SK-MEL-5 (cell line): ENCODE data around the gene PIEZO1. TPM values are rescaled to one million over a fixed set of nuclear protein-coding genes. Genes with fewer than 3 reads are reported as not detected.
"Not testable (repeated sequence)": the region's sequence is repeated elsewhere in the genome, so short reads cannot be mapped to it uniquely, and the experiment has no call there.

Experiments used
- DNase-seq: peaks from one replicate; pipeline ENCODE4 v3.0.0-alpha.2; 2016; ENCODE audit warnings: low read depth, low spot score
- in situ Hi-C: cut with HindIII; loops from 2 replicates; pipeline ENCODE4 v1.10.0; 2016; ENCODE audit warnings: low sequenced_read_pairs, high pct_unique_total_duplicates, low pct_unique_long_range_greater_than_20kb
- total RNA-seq: library from RNA; depleted of rRNA; stranded (reverse); fragments of >200 nt; shearing (Covaris generic); gene quantifications from 2 replicates; pipeline ENCODE4 v1.2.3, GENCODE V29; 2014

PIEZO1 gene
- total RNA-seq, 1 experiment from 2014 or later = 44.1 TPM

- in situ Hi-C loops = no loop called here
- no peak for DNase-seq
These were observed 9.2 kb downstream of the PIEZO1 start for GRCh38 chr16:88775825-88776224.

GRCh38 chr16:88774544-88775393 is 10.3 kb downstream of the PIEZO1 start:
- in situ Hi-C loops = no loop called here

GRCh38 chr16:88773812-88774291 is 11.2 kb downstream of the PIEZO1 start:
- no peak for DNase-seq

More at GRCh38 chr16:88774544-88775393, 10.3 kb downstream of the PIEZO1 start:
- no peak for DNase-seq

GRCh38 chr16:88772871-88773811 is 11.9 kb downstream of the PIEZO1 start:
- in situ Hi-C loops = no loop called here
- DNase-seq = no peak

More at GRCh38 chr16:88773812-88774291, 11.2 kb downstream of the PIEZO1 start:
- in situ Hi-C loops = no loop called here

GRCh38 chr16:88771781-88772180 is 13.2 kb downstream of the PIEZO1 start:
- in situ Hi-C loops, DNase-seq: not testable (repeated sequence)

- in situ Hi-C loops = no loop called here
These were observed 13.7 kb downstream of the PIEZO1 start for GRCh38 chr16:88771294-88771772.

GRCh38 chr16:88770461-88771293 is 14.3 kb downstream of the PIEZO1 start:
- in situ Hi-C loops = no loop called here
- DNase-seq = no peak

More at GRCh38 chr16:88771294-88771772, 13.7 kb downstream of the PIEZO1 start:
- DNase-seq = no peak

GRCh38 chr16:88769617-88770460 is 15.2 kb downstream of the PIEZO1 start:
- in situ Hi-C loops = no loop called here

GRCh38 chr16:88768071-88768783 is 16.8 kb downstream of the PIEZO1 start:
- in situ Hi-C loops = no loop called here
- no peak for DNase-seq

More at GRCh38 chr16:88769617-88770460, 15.2 kb downstream of the PIEZO1 start:
- DNase-seq = peak; percentile 32

- DNase-seq = no peak
- in situ Hi-C loops = no loop called here
These were observed 17.4 kb downstream of the PIEZO1 start for GRCh38 chr16:88767546-88768070.

GRCh38 chr16:88766975-88767374 is 18.0 kb downstream of the PIEZO1 start:
- in situ Hi-C loops = no loop called here
- DNase-seq = no peak

- in situ Hi-C loops = no loop called here
- DNase-seq = no peak
These were observed 20.1 kb downstream of the PIEZO1 start for GRCh38 chr16:88764913-88765349.

- DNase-seq = no peak
- in situ Hi-C loops = no loop called here
These were observed 20.9 kb downstream of the PIEZO1 start for GRCh38 chr16:88764080-88764479.

GRCh38 chr16:88763502-88764053 is 21.4 kb downstream of the PIEZO1 start:
- DNase-seq = no peak
- in situ Hi-C loops = no loop called here

- no peak for DNase-seq
- in situ Hi-C loops = no loop called here
These were observed 22.1 kb downstream of the PIEZO1 start for GRCh38 chr16:88762941-88763340.
